Adrenal gland (tissue), 12 donors: ENCODE results near the gene FARP1. TPM values are rescaled to one million over a fixed set of nuclear protein-coding genes. Genes with fewer than 3 reads are reported as not detected.

Experiments used
- DNase-seq, 7 donors: peaks; one replicate each; pipeline ENCODE4 v3.0.0-alpha.2; 2019 to 2020
- H3K27ac ChIP-seq, 5 donors: fragments of 200-600 bp; sonication (generic) in 4 of 5; 1 replicate in 3 of 5; 2 replicates in 2 of 5; pipeline versions ENCODE4 v1.5.1 to v1.8.0; 2016 to 2020; ENCODE audit warnings: mild to moderate bottlenecking in 1 of 5
- H3K27me3 ChIP-seq: fragments of 200-600 bp; 2 replicates; pipeline ENCODE4 v1.8.0; 2021
- H3K36me3 ChIP-seq, 2 donors: fragments of 200-600 bp; replicated peaks in 1 of 2; 1 replicate in 1 of 2; 2 replicates in 1 of 2; pipeline versions ENCODE4 v1.5.1 to v1.8.0; 2018 to 2022
- H3K4me1 ChIP-seq, 2 donors: fragments of 200-600 bp; replicated peaks in 1 of 2; 1 replicate in 1 of 2; 2 replicates in 1 of 2; pipeline versions ENCODE4 v1.5.1 to v1.8.0; 2018 to 2021
- H3K4me3 ChIP-seq, 4 donors: fragments of 200-600 bp; sonication (generic) in 3 of 4; one replicate each; pipeline ENCODE4 v1.5.1; 2016 to 2018
- H3K9me3 ChIP-seq, 3 donors: fragments of 200-600 bp; sonication (generic) in 1 of 3; replicated peaks in 1 of 3; 1 replicate in 2 of 3; 2 replicates in 1 of 3; pipeline versions ENCODE4 v1.5.1 to v1.8.0; 2016 to 2021
- POLR2A ChIP-seq, 2 donors: fragments of 450-650 bp; IDR thresholded peaks; one replicate each; pipeline ENCODE4 v1.6.1; 2017; ENCODE audit warnings: antibody characterized with exemption in 2 of 2, mild to moderate bottlenecking in 2 of 2, moderate library complexity in 1 of 2
- WGBS, 4 donors: extraction: QIAGEN DNeasy Blood & Tissue Kit in 2 of 4; methylation state at CpG; one replicate each; pipeline versions ENCODE4 v1.1.5 to v1.1.7; 2013 to 2017; 5-methylcytosine and 5-hydroxymethylcytosine counted together
- intact Hi-C, 2 donors: fragments of 100-400 bp; cut with DNase I; formaldehyde crosslinking; loops; one replicate each; pipeline versions ENCODE4 v1.14.1 to v1.15.0; 2022 to 2023
- polyA plus RNA-seq, 3 donors: library from polyadenylated mRNA; stranded (reverse); fragments of 200-250 nt in 2 of 3; fragments of 350-450 nt in 1 of 3; fragmentation: Illumina TruSeq in 1 of 3; extraction: RNeasy Lipid Tissue Mini Kit (QIAGEN cat#74804) in 1 of 3; gene quantifications; one replicate each; pipeline ENCODE4 v1.2.3, GENCODE V29; 2013 to 2014
- total RNA-seq, 9 donors: library from RNA; depleted of rRNA in 4 of 9; stranded (reverse); fragments of >200 nt in 4 of 9; fragments of 120-200 nt in 1 of 9; fragmentation: NEBNext Ultra II Directional in 1 of 9; extraction: Animal tissue kit (Norgen Biotek cat#: 25700) in 1 of 9; gene quantifications; one replicate each; pipeline versions ENCODE4 v1.1.0 to v1.2.4, GENCODE V29; 2013 to 2023
- TF ChIP-seq, protein P1 (sequence below), 6 experiments: fragments of 450-650 bp in 4 of 6; fragments of 200-600 bp in 2 of 6; sonication (generic) in 1 of 6; IDR thresholded peaks; 1 replicate in 5 of 6; 2 replicates in 1 of 6; pipeline versions ENCODE4 v1.5.1 to v1.8.0; 2016 to 2021; ENCODE audit warnings: antibody characterized with exemption in 6 of 6, mild to moderate bottlenecking in 2 of 6, moderate library complexity in 1 of 6
- donor health status: healthy with polysubstance abuse.
- donor health status: Bipolar disorder and iron deficiency.
- donor health status: DM: yes; HTN: yes; CAD: no.
- donor health status: DM: no; HTN: no; CAD: no.
- donor health status: DM: no; HTN: no; CAD: no.
- donor health status: DM: yes; HTN: yes; CAD: no.

Gene FARP1
- total and polyA plus RNA-seq, 12 donors: 27.1 to 304 (median 71.6) TPM

DNA sequence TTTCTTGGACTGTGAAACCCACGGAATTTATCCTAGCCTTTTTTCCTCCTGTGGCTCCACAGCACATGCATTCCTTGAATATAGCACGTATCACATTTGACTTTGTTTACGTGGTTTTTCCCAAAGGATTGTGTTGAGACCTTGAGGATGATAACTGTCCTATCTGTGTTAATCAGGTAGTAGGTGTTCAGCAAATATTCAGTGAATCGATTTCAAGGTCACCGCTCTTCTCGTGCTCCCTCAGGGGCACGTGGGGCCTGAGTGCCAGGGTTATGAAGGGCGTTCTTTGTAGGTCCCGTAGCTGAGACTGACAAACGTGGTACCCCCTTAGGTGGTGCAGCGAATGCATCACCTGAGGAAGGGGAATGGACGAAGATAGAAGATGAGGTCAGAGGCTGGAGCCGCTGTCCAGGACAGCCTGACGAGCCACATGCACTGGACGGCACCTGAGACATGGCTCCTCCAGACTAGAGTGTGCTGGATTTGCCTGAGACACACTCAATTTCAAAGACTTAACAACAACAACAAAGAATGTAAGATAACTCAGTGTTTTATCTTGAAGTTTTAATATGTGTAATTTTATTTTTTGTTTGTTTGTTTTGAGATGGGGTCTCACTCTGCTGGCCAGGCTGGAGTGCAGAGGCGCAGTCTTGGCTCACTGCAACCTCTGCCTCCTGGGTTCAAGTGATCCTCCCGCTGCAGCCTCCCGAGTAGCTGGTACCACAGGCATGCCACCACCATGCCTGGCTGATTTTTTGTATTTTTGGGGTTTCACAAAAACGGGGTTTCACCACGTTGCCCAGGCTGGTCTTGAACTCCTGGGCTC, 165.4 kb downstream of the FARP1 start:
- Histone ChIP-seq H3K36me3 (no peaks in the 10 kb centered on the region), H3K4me3 (peak overlapping the region in 1 of 4 donors; percentile 9), H3K27me3 (no peaks in the 10 kb centered on the region), H3K4me1 (peaks cover 8 to 14% of the 10 kb centered on the region in 2 donors), H3K9me3 (no peaks in the 10 kb centered on the region), H3K27ac (peak overlapping the region in 3 of 5 donors; percentile 28 to 58 (median 46))
- 48 to 57% (median 49%) methylated on average over 20 of the region's 20 CpGs for WGBS, 4 donors
- peak in 2 of 7 donors; percentile 17 to 23 for DNase-seq
- TF ChIP-seq, protein P1, sequence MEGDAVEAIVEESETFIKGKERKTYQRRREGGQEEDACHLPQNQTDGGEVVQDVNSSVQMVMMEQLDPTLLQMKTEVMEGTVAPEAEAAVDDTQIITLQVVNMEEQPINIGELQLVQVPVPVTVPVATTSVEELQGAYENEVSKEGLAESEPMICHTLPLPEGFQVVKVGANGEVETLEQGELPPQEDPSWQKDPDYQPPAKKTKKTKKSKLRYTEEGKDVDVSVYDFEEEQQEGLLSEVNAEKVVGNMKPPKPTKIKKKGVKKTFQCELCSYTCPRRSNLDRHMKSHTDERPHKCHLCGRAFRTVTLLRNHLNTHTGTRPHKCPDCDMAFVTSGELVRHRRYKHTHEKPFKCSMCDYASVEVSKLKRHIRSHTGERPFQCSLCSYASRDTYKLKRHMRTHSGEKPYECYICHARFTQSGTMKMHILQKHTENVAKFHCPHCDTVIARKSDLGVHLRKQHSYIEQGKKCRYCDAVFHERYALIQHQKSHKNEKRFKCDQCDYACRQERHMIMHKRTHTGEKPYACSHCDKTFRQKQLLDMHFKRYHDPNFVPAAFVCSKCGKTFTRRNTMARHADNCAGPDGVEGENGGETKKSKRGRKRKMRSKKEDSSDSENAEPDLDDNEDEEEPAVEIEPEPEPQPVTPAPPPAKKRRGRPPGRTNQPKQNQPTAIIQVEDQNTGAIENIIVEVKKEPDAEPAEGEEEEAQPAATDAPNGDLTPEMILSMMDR (IDR thresholded peaks at IDR 0.05): no peak
- no peak for TF ChIP-seq POLR2A (IDR thresholded peaks at IDR 0.05)
- intact Hi-C loops: no loop called here

DNA sequence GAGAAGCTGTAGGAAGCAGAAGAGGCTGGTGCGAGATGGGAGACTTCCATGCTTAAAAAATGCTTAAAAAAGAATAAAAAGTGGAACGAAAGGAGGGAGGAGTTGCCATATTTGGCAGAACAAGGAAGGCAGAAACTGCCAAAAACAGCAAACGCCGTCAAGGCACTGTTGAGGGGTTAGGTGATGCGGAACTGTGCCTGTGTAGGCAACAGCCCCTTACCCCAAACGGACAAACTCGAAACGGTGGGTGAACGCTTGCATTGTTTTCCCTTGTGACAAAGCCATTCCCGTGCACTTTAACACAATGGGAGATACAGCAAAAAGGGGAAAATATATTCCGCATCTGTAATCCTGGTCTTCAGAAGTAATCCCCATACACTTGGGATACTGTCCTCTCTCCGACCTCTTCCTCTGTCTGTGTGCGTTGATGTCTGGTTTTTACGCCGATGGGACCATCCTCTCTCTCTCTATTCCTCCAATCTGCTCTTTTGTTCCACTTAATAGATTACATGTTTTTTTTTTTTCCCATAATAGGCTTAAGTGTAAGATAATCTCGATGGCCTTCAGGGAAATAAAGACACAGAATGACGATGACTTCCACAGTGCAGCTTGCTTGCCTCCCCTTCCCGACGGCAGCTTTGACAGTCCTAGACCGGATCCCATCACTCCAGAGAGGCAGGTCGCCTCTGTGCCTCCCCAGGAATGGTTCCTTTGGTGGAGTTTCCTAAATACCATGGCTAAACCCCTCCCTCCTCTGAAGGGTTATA, 166.9 kb downstream of the FARP1 start:
- Histone ChIP-seq H3K9me3 (no peaks in the 10 kb centered on the region), H3K27ac (no peak overlapping the region), H3K27me3 (no peaks in the 10 kb centered on the region), H3K4me1 (peaks cover 8 to 14% of the 10 kb centered on the region in 2 donors), H3K36me3 (no peaks in the 10 kb centered on the region), H3K4me3 (no peak overlapping the region)
- no peak for TF ChIP-seq POLR2A (IDR thresholded peaks at IDR 0.05)
- TF ChIP-seq, protein P1 (IDR thresholded peaks at IDR 0.05): no peak
- 76 to 86% (median 81%) methylated on average over 21 of the region's 21 CpGs for WGBS, 4 donors
- DNase-seq: no peak
- intact Hi-C loops: no loop called here

DNA sequence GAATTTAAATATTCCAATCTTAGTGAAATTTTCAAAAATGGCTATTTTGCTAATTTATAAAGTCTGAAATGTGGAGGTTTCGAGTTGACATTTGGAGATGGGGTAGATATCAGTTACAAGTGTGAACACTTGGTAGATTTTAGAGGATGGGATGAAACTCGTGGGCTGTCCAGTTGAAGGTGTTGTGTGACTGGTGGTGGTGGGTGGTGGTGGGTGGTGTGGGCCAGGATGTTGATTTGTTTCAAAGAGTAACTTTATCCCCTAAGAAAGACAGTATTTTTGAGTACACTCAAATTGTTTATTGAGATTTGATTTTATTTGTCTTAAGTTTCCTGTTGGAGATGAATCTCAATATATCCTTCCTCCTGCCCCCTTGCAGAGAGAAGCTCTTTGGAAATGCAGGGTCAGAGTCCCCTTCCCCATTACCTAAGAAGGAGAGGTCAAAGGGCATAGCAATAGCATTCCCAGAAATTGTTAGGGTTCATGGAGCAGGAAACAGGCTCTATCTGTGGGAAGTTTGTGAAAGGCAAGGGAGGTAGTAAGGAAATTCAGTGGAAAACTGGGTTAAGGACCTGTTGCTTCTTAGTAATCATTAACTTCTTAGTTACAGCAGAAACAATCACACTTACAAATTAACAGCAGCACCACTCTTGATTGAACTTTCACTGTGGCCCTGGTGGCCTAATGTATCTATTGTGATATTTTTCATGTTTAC, 167.7 kb downstream of the FARP1 start:
- no peak overlapping the region for H3K4me3 ChIP-seq
- WGBS, 4 donors: 80 to 93% (median 88%) methylated on average over 2 of the region's 2 CpGs
- intact Hi-C loops: no loop called here
- no peaks in the 10 kb centered on the region for H3K36me3 ChIP-seq
- no peak for DNase-seq
- peaks cover 8 to 14% of the 10 kb centered on the region in 2 donors for H3K4me1 ChIP-seq
- no peak overlapping the region for H3K27ac ChIP-seq
- TF ChIP-seq, protein P1 (IDR thresholded peaks at IDR 0.05): no peak
- TF ChIP-seq POLR2A (IDR thresholded peaks at IDR 0.05): no peak
- no peaks in the 10 kb centered on the region for H3K9me3 ChIP-seq
- no peaks in the 10 kb centered on the region for H3K27me3 ChIP-seq

DNA sequence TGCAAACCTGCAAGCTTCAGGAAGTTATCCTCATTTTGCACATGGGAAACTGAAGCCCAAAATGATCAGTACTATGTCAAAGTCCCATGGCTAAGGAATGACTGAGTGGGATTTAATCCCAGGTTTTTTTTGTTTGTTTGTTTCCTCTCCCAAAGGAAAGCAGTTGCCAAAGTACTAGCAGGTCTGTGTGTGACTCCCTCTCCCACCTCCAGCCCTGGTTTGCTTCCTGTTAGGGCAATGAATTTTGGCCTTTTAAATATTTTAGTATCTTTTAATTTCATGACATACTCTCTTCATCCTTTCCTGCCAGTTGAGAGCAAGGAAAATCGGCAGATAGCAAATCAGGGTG, 168.3 kb downstream of the FARP1 start:
- TF ChIP-seq, protein P1 (IDR thresholded peaks at IDR 0.05): no peak
- no peak for TF ChIP-seq POLR2A (IDR thresholded peaks at IDR 0.05)
- H3K27ac ChIP-seq: no peak overlapping the region
- no peak for DNase-seq
- H3K4me1 ChIP-seq: peaks cover 8 to 14% of the 10 kb centered on the region in 2 donors
- H3K9me3 ChIP-seq: no peaks in the 10 kb centered on the region
- no peak overlapping the region for H3K4me3 ChIP-seq
- no peaks in the 10 kb centered on the region for H3K36me3 ChIP-seq
- H3K27me3 ChIP-seq: no peaks in the 10 kb centered on the region
- 63 to 74% (median 65%) methylated on average over 1 of the region's 1 CpG for WGBS, 4 donors
- intact Hi-C loops: no loop called here
